Measurements from ENCODE around the gene F5. TPM values are rescaled to one million over a fixed set of nuclear protein-coding genes. Genes with fewer than 3 reads are reported as not detected.
"Not testable (repeated sequence)": the region's sequence is repeated elsewhere in the genome, so short reads cannot be mapped to it uniquely, and the experiment has no call there.

The F5 gene
- total RNA-seq, 2 experiments from 2014 or later = not detected

DNA sequence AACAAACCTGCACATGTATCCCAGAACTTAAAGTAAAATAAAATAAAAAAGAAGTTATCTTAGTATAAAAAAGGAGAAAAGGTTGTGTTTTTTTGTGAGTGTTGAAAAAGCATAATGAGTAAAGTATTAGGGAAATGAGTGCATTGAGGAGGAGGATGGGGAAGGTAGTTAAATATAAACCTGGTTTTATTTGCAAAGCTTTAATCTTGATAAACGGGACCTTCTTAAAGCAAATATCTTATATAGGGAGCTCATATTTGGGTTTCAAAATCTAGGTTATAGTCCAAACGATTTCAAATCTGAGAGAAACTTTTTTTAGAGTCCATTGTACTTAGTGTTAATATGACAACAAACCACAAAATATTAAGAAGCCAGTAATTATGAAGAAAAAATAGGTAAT, 78.9 kb downstream of the F5 start:
- Histone ChIP-seq H3K9me2 (ENCODE audit: insufficient read depth, low read length) (no peaks in the 10 kb centered on the region), H2AFZ (ENCODE audit: low read length) (no peak overlapping the region), H3K4me3 (ENCODE audit: low read depth, low read length, poor library complexity, severe bottlenecking) (no peak overlapping the region), H3K36me3 (ENCODE audit: insufficient read depth, low read length) (no peaks in the 10 kb centered on the region), H3K79me2 (ENCODE audit: insufficient read depth, low read depth, low read length) (no peaks in the 10 kb centered on the region), H3K4me2 (ENCODE audit: low read length) (no peak overlapping the region), H3K27ac (ENCODE audit: low read depth, low read length, poor library complexity, severe bottlenecking) (no peak overlapping the region), H3K4me1 (ENCODE audit: insufficient read depth, low read length, poor library complexity, severe bottlenecking) (no peaks in the 10 kb centered on the region), H3K9me3 (ENCODE audit: low read length) (no peaks in the 10 kb centered on the region), H4K20me1 (ENCODE audit: insufficient read depth, low read length) (no peaks in the 10 kb centered on the region)
- ChIA-PET CTCF (ENCODE audit: unreplicated experiment) (no interaction called here), POLR2A (interaction anchor here (1.1 to 1.7 kb wide), 2 partner anchors 11 to 29 kb away, joined by 5 to 7 read pairs; no protein-coding TSS in a partner anchor)
- TF ChIP-seq, protein P1, sequence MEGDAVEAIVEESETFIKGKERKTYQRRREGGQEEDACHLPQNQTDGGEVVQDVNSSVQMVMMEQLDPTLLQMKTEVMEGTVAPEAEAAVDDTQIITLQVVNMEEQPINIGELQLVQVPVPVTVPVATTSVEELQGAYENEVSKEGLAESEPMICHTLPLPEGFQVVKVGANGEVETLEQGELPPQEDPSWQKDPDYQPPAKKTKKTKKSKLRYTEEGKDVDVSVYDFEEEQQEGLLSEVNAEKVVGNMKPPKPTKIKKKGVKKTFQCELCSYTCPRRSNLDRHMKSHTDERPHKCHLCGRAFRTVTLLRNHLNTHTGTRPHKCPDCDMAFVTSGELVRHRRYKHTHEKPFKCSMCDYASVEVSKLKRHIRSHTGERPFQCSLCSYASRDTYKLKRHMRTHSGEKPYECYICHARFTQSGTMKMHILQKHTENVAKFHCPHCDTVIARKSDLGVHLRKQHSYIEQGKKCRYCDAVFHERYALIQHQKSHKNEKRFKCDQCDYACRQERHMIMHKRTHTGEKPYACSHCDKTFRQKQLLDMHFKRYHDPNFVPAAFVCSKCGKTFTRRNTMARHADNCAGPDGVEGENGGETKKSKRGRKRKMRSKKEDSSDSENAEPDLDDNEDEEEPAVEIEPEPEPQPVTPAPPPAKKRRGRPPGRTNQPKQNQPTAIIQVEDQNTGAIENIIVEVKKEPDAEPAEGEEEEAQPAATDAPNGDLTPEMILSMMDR (conservative IDR thresholded peaks at IDR 0.05; ENCODE audit: low read length) = no peak
- no peak for TF ChIP-seq EZH2phosphoT487 (IDR thresholded peaks at IDR 0.05; ENCODE audit: borderline replicate concordance, low read depth, low read length)
- no TSS peak for BruUV-seq (replicated peaks)
- intact Hi-C loops (cut with micrococcal nuclease; ENCODE audit: unreplicated experiment) = no loop called here
- DNase-seq (ENCODE audit: low spot score) = no peak

DNA sequence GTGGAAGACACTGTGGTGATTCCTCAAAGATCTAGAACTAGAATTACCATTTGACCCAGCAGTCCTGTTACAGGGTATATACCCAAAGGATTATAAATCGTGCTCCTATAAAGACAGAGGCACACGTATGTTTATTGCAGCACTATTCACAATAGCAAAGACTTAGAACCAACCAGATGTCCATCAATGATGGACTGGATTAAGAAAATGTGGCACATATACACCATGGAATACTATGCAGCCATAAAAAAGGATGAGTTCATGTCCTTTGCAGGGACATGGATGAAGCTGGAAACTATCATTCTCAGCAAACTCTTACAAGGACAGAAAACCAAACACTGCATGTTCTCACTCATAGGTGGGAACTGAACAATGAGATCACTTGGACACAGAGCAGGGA, 82.7 kb downstream of the F5 start:
- H3K27ac ChIP-seq (ENCODE audit: low read depth, low read length, poor library complexity, severe bottlenecking); POLR2A ChIA-PET; H4K20me1 ChIP-seq (ENCODE audit: insufficient read depth, low read length); H3K4me3 ChIP-seq (ENCODE audit: low read depth, low read length, poor library complexity, severe bottlenecking); H3K9me3 ChIP-seq (ENCODE audit: low read length); H3K4me1 ChIP-seq (ENCODE audit: insufficient read depth, low read length, poor library complexity, severe bottlenecking); H2AFZ ChIP-seq (ENCODE audit: low read length); H3K79me2 ChIP-seq (ENCODE audit: insufficient read depth, low read depth, low read length); H3K9me2 ChIP-seq (ENCODE audit: insufficient read depth, low read length); CTCF ChIA-PET (ENCODE audit: unreplicated experiment); DNase-seq (ENCODE audit: low spot score); H3K4me2 ChIP-seq (ENCODE audit: low read length); BruUV-seq (replicated peaks); H3K36me3 ChIP-seq (ENCODE audit: insufficient read depth, low read length); intact Hi-C loops (cut with micrococcal nuclease; ENCODE audit: unreplicated experiment): not testable (repeated sequence)

DNA sequence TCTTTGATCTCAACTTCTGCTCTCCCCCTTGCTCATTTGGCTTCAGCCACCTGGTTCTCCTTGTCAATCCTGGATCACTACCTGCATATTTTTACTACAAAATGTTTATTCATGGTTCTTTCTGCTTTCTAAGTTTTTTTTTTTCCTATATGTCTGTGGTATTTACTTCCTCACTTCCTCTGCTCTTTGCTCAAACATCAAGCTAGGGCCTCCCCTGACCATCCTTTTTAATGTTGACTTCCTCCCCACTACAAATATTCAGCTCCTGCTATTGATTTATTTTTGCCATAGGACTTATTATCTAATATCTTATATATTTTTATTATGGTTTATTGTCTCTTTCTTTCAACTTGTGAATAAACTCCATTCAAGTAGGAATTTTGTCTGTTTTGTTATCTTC, 86.5 kb downstream of the F5 start:
- Histone ChIP-seq H3K4me1 (ENCODE audit: insufficient read depth, low read length, poor library complexity, severe bottlenecking) (no peaks in the 10 kb centered on the region), H3K36me3 (ENCODE audit: insufficient read depth, low read length) (no peaks in the 10 kb centered on the region), H3K79me2 (ENCODE audit: insufficient read depth, low read depth, low read length) (no peaks in the 10 kb centered on the region), H4K20me1 (ENCODE audit: insufficient read depth, low read length) (no peaks in the 10 kb centered on the region), H2AFZ (ENCODE audit: low read length) (no peak overlapping the region), H3K27ac (ENCODE audit: low read depth, low read length, poor library complexity, severe bottlenecking) (no peak overlapping the region), H3K9me2 (ENCODE audit: insufficient read depth, low read length) (no peaks in the 10 kb centered on the region), H3K4me2 (ENCODE audit: low read length) (no peak overlapping the region), H3K4me3 (ENCODE audit: low read depth, low read length, poor library complexity, severe bottlenecking) (no peak overlapping the region), H3K9me3 (ENCODE audit: low read length) (no peaks in the 10 kb centered on the region)
- TF ChIP-seq, protein P1 (conservative IDR thresholded peaks at IDR 0.05; ENCODE audit: low read length) = no peak
- no peak for TF ChIP-seq EZH2phosphoT487 (IDR thresholded peaks at IDR 0.05; ENCODE audit: borderline replicate concordance, low read depth, low read length)
- BruUV-seq (replicated peaks) = no TSS peak
- no peak for DNase-seq (ENCODE audit: low spot score)
- ChIA-PET CTCF (ENCODE audit: unreplicated experiment) (no interaction called here), POLR2A (interaction anchor here (0.7 kb wide), 1 partner anchor 1902 kb away, joined by 3 read pairs; no protein-coding TSS in a partner anchor)
- intact Hi-C loops (cut with micrococcal nuclease; ENCODE audit: unreplicated experiment) = no loop called here

Data from OCI-LY7 (cell line).